Fibroblast of skin of scalp (primary cell): ENCODE results near the gene ARHGAP26. TPM values are rescaled to one million over a fixed set of nuclear protein-coding genes. Genes with fewer than 3 reads are reported as not detected.

ENCODE experiments used
- DNase-seq: peaks from one replicate; pipeline ENCODE4 v3.0.0-alpha.2; 2013
- polyA plus RNA-seq, 2 experiments: library from polyadenylated mRNA; unstranded; fragments of 120-200 nt; gene quantifications; one replicate each; pipeline ENCODE4 v1.2.1, GENCODE V29; 2013; ENCODE audit not compliant: insufficient read length in 2 of 2

ARHGAP26 gene
- 10.6 TPM for polyA plus RNA-seq (2013, experiment 1 of 2; ENCODE audit: insufficient read length)
- polyA plus RNA-seq (2013, experiment 2 of 2; ENCODE audit: insufficient read length), result 11.5 TPM

GRCh38 chr5:142769793-142770649 lies at the start of gene ARHGAP26:
Gene ARHGAP26, plus strand, starts transcription at chr5:142770377. Its CDS starts 385 bp downstream, at chr5:142770762.
- peak; percentile 96 for DNase-seq

- DNase-seq, result no peak
These were observed 49.4 kb upstream of the ARHGAP26 start for GRCh38 chr5:142720641-142721271.

GRCh38 chr5:142722146-142722545 lies 48.0 kb upstream of the ARHGAP26 start:
- peak; percentile 29 for DNase-seq

- DNase-seq, result no peak
These were observed 47.3 kb upstream of the ARHGAP26 start for GRCh38 chr5:142722896-142723295.

- DNase-seq, result no peak
These were observed 45.4 kb upstream of the ARHGAP26 start for GRCh38 chr5:142724821-142725220.

GRCh38 chr5:142725231-142726187 lies 44.7 kb upstream of the ARHGAP26 start:
- peak; percentile 35 for DNase-seq

- peak; percentile 97 for DNase-seq
These were observed 43.9 kb upstream of the ARHGAP26 start for GRCh38 chr5:142726188-142726731.

GRCh38 chr5:142727735-142728047 lies 42.5 kb upstream of the ARHGAP26 start:
- no peak for DNase-seq

GRCh38 chr5:142735323-142736246 lies 34.6 kb upstream of the ARHGAP26 start:
- peak; percentile 42 for DNase-seq

- DNase-seq, result no peak
These were observed 33.9 kb upstream of the ARHGAP26 start for GRCh38 chr5:142736247-142736632.

- no peak for DNase-seq
These were observed 33.0 kb upstream of the ARHGAP26 start for GRCh38 chr5:142737179-142737578.

GRCh38 chr5:142740474-142741242 lies 29.5 kb upstream of the ARHGAP26 start:
- DNase-seq, result no peak

GRCh38 chr5:142743592-142744441 lies 26.4 kb upstream of the ARHGAP26 start:
- DNase-seq, result peak; percentile 52

GRCh38 chr5:142745268-142745667 lies 24.9 kb upstream of the ARHGAP26 start:
- no peak for DNase-seq

- DNase-seq, result peak; percentile 57
These were observed 23.4 kb upstream of the ARHGAP26 start for GRCh38 chr5:142746532-142747433.

- no peak for DNase-seq
These were observed 22.0 kb upstream of the ARHGAP26 start for GRCh38 chr5:142748132-142748531.

GRCh38 chr5:142748568-142749249 lies 21.5 kb upstream of the ARHGAP26 start:
- no peak for DNase-seq

- no peak for DNase-seq
These were observed 20.9 kb upstream of the ARHGAP26 start for GRCh38 chr5:142749321-142749720.
